Measurements from ENCODE around the gene RBM19. TPM values are rescaled to one million over a fixed set of nuclear protein-coding genes. Genes with fewer than 3 reads are reported as not detected.
"Not testable (repeated sequence)": the region's sequence is repeated elsewhere in the genome, so short reads cannot be mapped to it uniquely, and the experiment has no call there.

RBM19 gene
- polyA plus RNA-seq, 1 donor: 27.2 TPM

DNA sequence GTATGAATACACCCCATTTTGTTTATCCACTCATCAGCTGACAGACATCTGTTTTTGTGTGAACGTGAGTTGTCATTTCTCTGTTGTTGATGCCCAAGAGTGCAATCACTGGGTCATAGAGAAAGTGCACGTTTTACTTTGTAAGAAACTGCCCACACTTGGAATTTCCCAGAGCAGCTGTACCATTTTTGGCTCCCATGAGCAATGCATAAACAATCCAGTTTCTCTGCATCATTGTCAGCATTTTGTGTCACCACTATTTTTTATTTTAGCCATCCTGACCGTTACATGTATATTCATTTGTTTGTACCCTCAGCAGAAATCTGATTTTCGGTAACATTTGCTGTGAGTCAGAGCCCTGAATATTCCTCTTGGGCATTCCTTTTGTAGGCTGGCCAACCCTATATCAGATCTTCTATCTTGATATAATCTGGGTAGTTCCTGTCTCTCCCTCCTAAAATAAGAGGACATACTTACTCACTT lies 62.7 kb downstream of the RBM19 start:
- no peak for DNase-seq
- Histone ChIP-seq H3K4me3 (ENCODE audit: low read length) (no peak overlapping the region), H3K4me1 (ENCODE audit: control insufficient read depth, insufficient read depth, low read length) (no peaks in the 10 kb centered on the region), H3K36me3 (ENCODE audit: control insufficient read depth, insufficient read depth, low read length) (peaks cover 21% of the 10 kb centered on the region), H3K27me3 (ENCODE audit: control insufficient read depth, insufficient read depth, low read length) (no peaks in the 10 kb centered on the region), H3K9me3 (ENCODE audit: control insufficient read depth, low read depth, low read length) (no peaks in the 10 kb centered on the region), H3K27ac (ENCODE audit: low read length) (no peak overlapping the region)
- 100% methylated on average over 3 of the region's 4 CpGs for WGBS (ENCODE audit: insufficient coverage, low lambda C conversion rate)

DNA sequence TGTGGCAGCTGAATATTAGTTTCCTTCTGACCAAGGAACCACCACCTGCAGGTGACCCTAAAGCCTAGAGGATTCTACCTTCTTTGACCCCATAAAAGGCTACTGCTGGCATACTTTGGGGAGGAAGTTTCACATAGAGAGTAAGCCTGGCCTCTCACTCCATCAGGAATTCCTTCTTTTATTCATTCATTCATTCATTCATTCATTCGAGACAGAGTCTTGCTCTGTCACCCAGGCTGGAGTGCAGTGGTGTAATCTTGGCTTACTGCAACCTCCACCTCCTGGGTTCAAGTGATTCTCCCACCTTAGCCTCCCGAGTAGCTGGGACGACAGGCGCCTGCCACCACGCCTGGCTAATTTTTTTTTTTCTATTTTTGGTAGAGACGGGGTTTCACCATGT lies 64.8 kb downstream of the RBM19 start:
- not testable (repeated sequence) for H3K4me1 ChIP-seq (ENCODE audit: control insufficient read depth, insufficient read depth, low read length); H3K9me3 ChIP-seq (ENCODE audit: control insufficient read depth, low read depth, low read length); H3K27me3 ChIP-seq (ENCODE audit: control insufficient read depth, insufficient read depth, low read length); DNase-seq; H3K27ac ChIP-seq (ENCODE audit: low read length); H3K4me3 ChIP-seq (ENCODE audit: low read length)
- WGBS (ENCODE audit: insufficient coverage, low lambda C conversion rate): no CpG with 5 or more reads among the region's 6 CpGs
- peaks cover 14% of the 10 kb centered on the region for H3K36me3 ChIP-seq (ENCODE audit: control insufficient read depth, insufficient read depth, low read length)

DNA sequence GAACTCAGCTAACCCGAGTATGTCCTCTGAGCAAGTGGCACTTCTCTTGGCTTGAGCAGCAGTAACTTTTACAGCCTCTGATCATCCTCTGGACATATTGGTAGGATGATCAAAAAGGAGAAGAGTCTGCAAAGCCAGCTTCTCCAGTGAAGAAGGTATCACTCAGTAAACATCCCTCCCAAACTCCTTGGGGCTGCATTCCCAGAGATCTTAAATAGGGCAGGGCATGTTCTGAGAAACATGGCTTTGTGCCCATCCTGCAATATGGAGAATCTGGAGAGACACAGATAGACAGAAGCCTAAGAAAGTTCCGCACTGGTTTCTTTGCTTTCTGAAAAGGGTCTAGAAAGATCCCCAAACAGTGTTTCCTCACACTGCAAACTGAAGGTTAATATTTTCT lies 65.4 kb downstream of the RBM19 start:
- H3K36me3 ChIP-seq (ENCODE audit: control insufficient read depth, insufficient read depth, low read length): peaks cover 14% of the 10 kb centered on the region
- H3K4me1 ChIP-seq (ENCODE audit: control insufficient read depth, insufficient read depth, low read length): no peaks in the 10 kb centered on the region
- no peak for DNase-seq
- H3K9me3 ChIP-seq (ENCODE audit: control insufficient read depth, low read depth, low read length): no peaks in the 10 kb centered on the region
- H3K27me3 ChIP-seq (ENCODE audit: control insufficient read depth, insufficient read depth, low read length): no peaks in the 10 kb centered on the region
- no CpG with 5 or more reads among the region's 2 CpGs for WGBS (ENCODE audit: insufficient coverage, low lambda C conversion rate)
- H3K27ac ChIP-seq (ENCODE audit: low read length): no peak overlapping the region
- H3K4me3 ChIP-seq (ENCODE audit: low read length): no peak overlapping the region

DNA sequence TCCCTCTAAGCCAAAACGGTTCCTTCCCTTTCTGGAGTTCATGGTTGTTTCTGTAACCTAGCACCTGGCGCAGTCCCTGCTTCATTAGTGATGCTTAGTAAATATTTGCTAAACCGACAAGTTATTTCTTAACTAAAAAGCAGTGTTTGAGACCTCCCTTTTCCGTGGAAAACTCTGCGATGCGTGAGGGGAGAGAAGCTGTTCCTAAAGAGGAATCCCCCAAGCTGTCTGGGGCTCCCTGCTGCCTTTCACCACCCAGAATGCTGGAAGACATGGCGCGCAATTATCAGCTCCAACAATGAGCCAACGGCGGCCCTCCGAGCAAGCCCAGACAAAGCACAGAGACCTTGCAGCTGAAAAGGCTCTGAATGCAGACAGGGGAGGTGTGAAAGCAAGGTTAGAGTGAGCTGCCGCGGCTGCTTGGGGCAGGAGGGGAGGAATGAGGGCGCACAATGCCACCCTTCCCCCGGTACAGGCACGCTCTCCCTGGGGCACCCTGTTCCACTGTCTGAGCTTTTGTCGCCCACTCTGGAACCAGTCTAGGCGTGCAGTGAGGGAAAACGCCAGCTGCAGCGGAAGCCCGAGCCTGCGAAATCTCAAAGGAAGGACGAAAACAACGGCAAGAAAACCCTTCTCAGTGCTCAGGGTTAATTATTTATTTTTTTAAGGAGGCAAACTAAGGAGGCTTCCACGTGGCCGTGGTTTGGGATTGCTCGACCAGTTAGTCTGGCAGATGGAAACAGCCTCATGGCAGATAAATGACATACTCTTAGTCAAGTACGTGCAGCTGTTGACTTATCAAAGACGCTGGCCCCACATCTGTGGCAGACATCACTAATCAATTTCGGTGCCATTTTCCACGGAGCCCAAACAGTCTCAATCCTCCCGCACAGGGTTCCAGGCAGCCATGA lies 66.3 kb downstream of the RBM19 start:
- no peak overlapping the region for H3K4me3 ChIP-seq (ENCODE audit: low read length)
- DNase-seq: no peak
- no peaks in the 10 kb centered on the region for H3K4me1 ChIP-seq (ENCODE audit: control insufficient read depth, insufficient read depth, low read length)
- H3K36me3 ChIP-seq (ENCODE audit: control insufficient read depth, insufficient read depth, low read length): peaks cover 11% of the 10 kb centered on the region
- H3K9me3 ChIP-seq (ENCODE audit: control insufficient read depth, low read depth, low read length): no peaks in the 10 kb centered on the region
- H3K27me3 ChIP-seq (ENCODE audit: control insufficient read depth, insufficient read depth, low read length): no peaks in the 10 kb centered on the region
- no peak overlapping the region for H3K27ac ChIP-seq (ENCODE audit: low read length)
- WGBS (ENCODE audit: insufficient coverage, low lambda C conversion rate): 40% methylated on average over 2 of the region's 32 CpGs

DNA sequence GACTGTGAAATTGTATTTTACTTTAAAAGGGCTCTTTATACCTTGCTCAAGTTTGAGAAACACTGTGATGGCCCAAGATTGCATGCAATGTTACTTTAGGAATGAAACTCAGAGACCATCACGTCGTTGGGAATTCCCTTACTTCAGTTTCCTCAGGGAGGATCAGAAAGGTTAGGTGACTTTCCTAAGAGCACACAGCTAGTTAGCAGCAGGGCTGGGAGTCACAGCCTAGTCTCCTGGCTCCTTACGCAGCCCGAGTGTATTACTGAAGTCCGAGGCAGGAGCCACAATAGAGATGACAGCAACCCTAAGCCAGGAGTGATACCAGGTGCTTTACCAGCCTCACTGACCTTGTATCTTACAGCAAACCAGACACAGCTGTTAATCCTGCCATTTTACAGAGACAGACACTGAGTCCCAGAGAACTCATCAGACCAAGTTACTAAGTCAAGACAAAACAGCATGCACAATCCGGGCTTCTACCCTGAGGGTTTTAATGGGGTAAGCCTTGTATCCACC lies 67.0 kb downstream of the RBM19 start:
- no peaks in the 10 kb centered on the region for H3K27me3 ChIP-seq (ENCODE audit: control insufficient read depth, insufficient read depth, low read length)
- H3K27ac ChIP-seq (ENCODE audit: low read length): no peak overlapping the region
- H3K4me3 ChIP-seq (ENCODE audit: low read length): no peak overlapping the region
- DNase-seq: no peak
- no peaks in the 10 kb centered on the region for H3K4me1 ChIP-seq (ENCODE audit: control insufficient read depth, insufficient read depth, low read length)
- WGBS (ENCODE audit: insufficient coverage, low lambda C conversion rate): no CpG with 5 or more reads among the region's 6 CpGs
- H3K36me3 ChIP-seq (ENCODE audit: control insufficient read depth, insufficient read depth, low read length): peaks cover 8% of the 10 kb centered on the region
- no peaks in the 10 kb centered on the region for H3K9me3 ChIP-seq (ENCODE audit: control insufficient read depth, low read depth, low read length)

DNA sequence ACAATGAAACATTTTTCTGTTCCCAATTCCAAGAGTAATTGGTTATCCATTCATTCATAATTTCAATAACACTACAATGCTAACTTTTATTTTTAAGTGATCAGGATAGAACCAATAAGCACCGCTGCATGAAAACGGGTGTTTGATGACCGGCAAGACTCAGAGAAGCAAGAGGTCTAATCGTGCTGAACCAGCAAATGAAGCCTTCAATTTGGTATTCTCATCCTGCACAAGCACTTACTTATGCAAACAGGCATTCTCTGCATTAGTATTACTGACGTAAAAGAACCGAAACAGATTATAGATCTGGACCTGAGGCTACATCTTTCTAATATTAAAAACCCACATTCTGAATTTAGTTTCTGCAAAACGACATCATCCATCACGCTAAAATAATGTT lies 67.7 kb downstream of the RBM19 start:
- Histone ChIP-seq H3K4me3 (ENCODE audit: low read length) (no peak overlapping the region), H3K27ac (ENCODE audit: low read length) (no peak overlapping the region), H3K27me3 (ENCODE audit: control insufficient read depth, insufficient read depth, low read length) (no peaks in the 10 kb centered on the region), H3K9me3 (ENCODE audit: control insufficient read depth, low read depth, low read length) (no peaks in the 10 kb centered on the region), H3K4me1 (ENCODE audit: control insufficient read depth, insufficient read depth, low read length) (no peaks in the 10 kb centered on the region), H3K36me3 (ENCODE audit: control insufficient read depth, insufficient read depth, low read length) (peaks cover 6% of the 10 kb centered on the region)
- DNase-seq: no peak
- WGBS (ENCODE audit: insufficient coverage, low lambda C conversion rate): 97% methylated on average over 4 of the region's 8 CpGs

DNA sequence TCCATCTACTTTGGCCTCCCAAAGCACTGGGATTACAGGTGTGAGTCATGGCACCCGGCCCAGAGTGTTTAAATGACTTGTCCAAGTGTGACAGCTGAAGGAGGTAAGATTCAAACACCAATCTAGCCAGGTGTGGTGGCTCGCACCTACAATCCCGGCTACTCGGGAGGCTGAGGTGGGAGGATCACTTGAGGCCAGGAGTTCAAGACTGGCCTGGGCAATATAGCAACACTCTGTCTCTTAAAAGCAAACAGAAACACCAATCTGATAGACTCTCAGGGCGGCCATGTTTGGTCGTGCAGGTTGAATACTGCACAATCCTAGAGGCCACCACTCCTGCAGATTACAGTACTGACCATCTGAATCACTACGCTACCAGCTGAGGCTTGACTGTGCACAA lies 68.7 kb downstream of the RBM19 start:
- Histone ChIP-seq H3K9me3 (ENCODE audit: control insufficient read depth, low read depth, low read length) (no peaks in the 10 kb centered on the region), H3K4me1 (ENCODE audit: control insufficient read depth, insufficient read depth, low read length) (no peaks in the 10 kb centered on the region), H3K27ac (ENCODE audit: low read length) (no peak overlapping the region), H3K36me3 (ENCODE audit: control insufficient read depth, insufficient read depth, low read length) (peaks cover 3% of the 10 kb centered on the region), H3K27me3 (ENCODE audit: control insufficient read depth, insufficient read depth, low read length) (no peaks in the 10 kb centered on the region), H3K4me3 (ENCODE audit: low read length) (no peak overlapping the region)
- DNase-seq: no peak
- WGBS (ENCODE audit: insufficient coverage, low lambda C conversion rate): no CpG with 5 or more reads among the region's 7 CpGs

DNA sequence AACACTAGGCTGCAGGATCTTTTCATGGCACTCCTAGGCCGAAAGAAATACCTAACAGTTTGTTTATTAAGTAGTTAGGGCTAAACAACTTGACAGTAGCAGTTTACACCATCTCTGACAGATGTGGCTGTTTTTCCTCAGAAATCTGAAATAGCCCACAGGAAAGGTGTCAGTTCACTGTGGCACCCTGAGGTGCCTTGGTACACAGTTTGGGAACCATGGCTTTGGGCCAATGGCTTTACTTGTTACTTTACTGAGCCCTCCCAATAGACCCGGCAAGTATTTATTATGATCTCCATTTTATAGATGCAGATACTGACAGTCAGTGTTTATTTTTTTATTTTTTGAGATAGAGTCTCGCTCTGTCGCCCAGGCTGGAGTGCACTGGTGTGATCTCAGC lies 69.3 kb downstream of the RBM19 start:
- Histone ChIP-seq H3K27me3 (ENCODE audit: control insufficient read depth, insufficient read depth, low read length) (no peaks in the 10 kb centered on the region), H3K4me1 (ENCODE audit: control insufficient read depth, insufficient read depth, low read length) (no peaks in the 10 kb centered on the region), H3K36me3 (ENCODE audit: control insufficient read depth, insufficient read depth, low read length) (peaks cover 3% of the 10 kb centered on the region), H3K4me3 (ENCODE audit: low read length) (no peak overlapping the region), H3K27ac (ENCODE audit: low read length) (no peak overlapping the region), H3K9me3 (ENCODE audit: control insufficient read depth, low read depth, low read length) (no peaks in the 10 kb centered on the region)
- WGBS (ENCODE audit: insufficient coverage, low lambda C conversion rate): 100% methylated on average over 1 of the region's 4 CpGs
- DNase-seq: no peak

DNA sequence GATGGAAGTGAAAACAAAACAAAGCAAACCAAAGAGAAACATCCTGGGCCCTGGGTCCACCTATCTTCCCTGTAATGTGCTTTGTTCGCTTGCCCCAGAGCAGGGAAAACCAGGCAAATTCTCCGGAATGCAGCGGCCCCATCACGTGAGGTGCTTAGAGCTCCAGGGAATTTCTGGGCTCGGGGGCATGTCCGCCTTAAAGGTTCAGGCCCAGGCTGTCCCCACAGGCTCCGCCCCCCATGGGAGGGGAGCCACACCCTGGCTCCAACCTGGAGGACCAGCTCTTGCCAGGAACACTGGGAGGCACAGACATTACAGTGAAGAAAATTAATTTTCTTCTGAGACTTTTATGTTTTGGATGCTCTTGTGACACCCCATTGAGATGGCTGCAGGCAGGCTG lies 69.9 kb downstream of the RBM19 start:
- H3K9me3 ChIP-seq (ENCODE audit: control insufficient read depth, low read depth, low read length): no peaks in the 10 kb centered on the region
- no peaks in the 10 kb centered on the region for H3K27me3 ChIP-seq (ENCODE audit: control insufficient read depth, insufficient read depth, low read length)
- no peak overlapping the region for H3K27ac ChIP-seq (ENCODE audit: low read length)
- no peak overlapping the region for H3K4me3 ChIP-seq (ENCODE audit: low read length)
- no CpG with 5 or more reads among the region's 7 CpGs for WGBS (ENCODE audit: insufficient coverage, low lambda C conversion rate)
- DNase-seq: no peak
- H3K4me1 ChIP-seq (ENCODE audit: control insufficient read depth, insufficient read depth, low read length): no peaks in the 10 kb centered on the region
- peaks cover 5% of the 10 kb centered on the region for H3K36me3 ChIP-seq (ENCODE audit: control insufficient read depth, insufficient read depth, low read length)

DNA sequence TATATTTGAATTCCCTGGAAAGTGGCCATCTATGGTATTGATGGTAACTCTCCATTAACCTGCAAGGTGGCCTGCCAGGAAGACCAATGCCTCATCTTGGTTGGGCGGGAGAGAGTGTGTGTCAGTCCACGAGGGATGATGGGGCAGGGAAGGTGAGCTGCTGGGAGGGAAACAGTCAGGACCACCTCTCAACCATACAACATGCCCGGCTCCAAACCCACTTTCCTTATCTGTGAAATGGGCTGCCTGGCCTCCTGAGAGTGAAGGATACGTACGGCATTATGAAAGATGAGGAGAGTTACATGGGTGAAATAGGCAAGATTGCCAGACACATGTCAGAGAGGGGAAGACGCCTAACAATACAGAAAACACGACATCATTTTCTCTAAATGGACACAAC lies 70.9 kb downstream of the RBM19 start:
- 100% methylated on average over 1 of the region's 7 CpGs for WGBS (ENCODE audit: insufficient coverage, low lambda C conversion rate)
- Histone ChIP-seq H3K4me3 (ENCODE audit: low read length) (no peak overlapping the region), H3K36me3 (ENCODE audit: control insufficient read depth, insufficient read depth, low read length) (peaks cover 5% of the 10 kb centered on the region), H3K4me1 (ENCODE audit: control insufficient read depth, insufficient read depth, low read length) (no peaks in the 10 kb centered on the region), H3K9me3 (ENCODE audit: control insufficient read depth, low read depth, low read length) (no peaks in the 10 kb centered on the region), H3K27me3 (ENCODE audit: control insufficient read depth, insufficient read depth, low read length) (no peaks in the 10 kb centered on the region), H3K27ac (ENCODE audit: low read length) (no peak overlapping the region)
- DNase-seq: no peak
